ENCODE data around the gene BPGM. TPM values are rescaled to one million over a fixed set of nuclear protein-coding genes. Genes with fewer than 3 reads are reported as not detected.

Gene BPGM
- total and polyA plus RNA-seq, 9 of the 15 experiments (the other 6 are each of a cell fraction or from before 2014, with no cell fraction given) = 14.1 to 46.1 (median 21.2) TPM

DNA sequence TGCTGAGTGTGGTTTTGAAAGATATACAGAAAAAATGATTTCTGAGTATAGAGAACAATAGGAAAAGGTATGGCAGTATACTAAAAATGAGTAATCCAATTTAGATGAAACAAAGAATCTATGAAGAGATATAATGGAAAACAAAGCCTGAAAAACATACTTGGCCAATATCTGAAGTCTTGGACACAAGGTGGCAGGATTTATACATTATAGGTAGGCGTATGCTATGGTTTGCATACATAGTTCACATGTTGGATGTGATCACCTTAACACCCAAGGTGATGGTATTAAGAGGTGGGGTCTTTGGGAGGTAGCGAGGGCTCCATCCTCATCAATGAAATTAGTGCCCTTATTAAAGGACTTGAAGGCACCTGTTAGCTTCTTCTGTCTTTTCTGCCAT, 34.5 kb upstream of the BPGM start:
- TF ChIP-seq RAD21 (CRISPR knock-in tag; conservative IDR thresholded peaks at IDR 0.05 in 1 of 2, IDR thresholded peaks at IDR 0.05 in 1 of 2) = peak in 1 of 2 experiments; percentile 51; a peak in 2 of 4 replicates
- TF ChIP-seq, protein P1, sequence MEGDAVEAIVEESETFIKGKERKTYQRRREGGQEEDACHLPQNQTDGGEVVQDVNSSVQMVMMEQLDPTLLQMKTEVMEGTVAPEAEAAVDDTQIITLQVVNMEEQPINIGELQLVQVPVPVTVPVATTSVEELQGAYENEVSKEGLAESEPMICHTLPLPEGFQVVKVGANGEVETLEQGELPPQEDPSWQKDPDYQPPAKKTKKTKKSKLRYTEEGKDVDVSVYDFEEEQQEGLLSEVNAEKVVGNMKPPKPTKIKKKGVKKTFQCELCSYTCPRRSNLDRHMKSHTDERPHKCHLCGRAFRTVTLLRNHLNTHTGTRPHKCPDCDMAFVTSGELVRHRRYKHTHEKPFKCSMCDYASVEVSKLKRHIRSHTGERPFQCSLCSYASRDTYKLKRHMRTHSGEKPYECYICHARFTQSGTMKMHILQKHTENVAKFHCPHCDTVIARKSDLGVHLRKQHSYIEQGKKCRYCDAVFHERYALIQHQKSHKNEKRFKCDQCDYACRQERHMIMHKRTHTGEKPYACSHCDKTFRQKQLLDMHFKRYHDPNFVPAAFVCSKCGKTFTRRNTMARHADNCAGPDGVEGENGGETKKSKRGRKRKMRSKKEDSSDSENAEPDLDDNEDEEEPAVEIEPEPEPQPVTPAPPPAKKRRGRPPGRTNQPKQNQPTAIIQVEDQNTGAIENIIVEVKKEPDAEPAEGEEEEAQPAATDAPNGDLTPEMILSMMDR (IDR thresholded peaks at IDR 0.05 in 2 of 3, conservative IDR thresholded peaks at IDR 0.05 in 1 of 3; ENCODE audit: insufficient read depth in 2 of 3, low read depth in 1 of 3, low read length in 3 of 3) = peak; percentile 3 to 34 (median 26); a peak in 2 of 6 replicates
- TF ChIP-seq EP300 (IDR thresholded peaks at IDR 0.05; ENCODE audit: low read length) = no peak
- WGBS (ENCODE audit: insufficient coverage, low coverage, missing lambda C conversion rate) = 2% methylated on average over 2 of the region's 2 CpGs
- CTCF ChIA-PET (ENCODE audit: low intra/inter-chr PET ratio) = no interaction called here
- no peaks in the 10 kb centered on the region for H3K9me3 ChIP-seq (replicated peaks; ENCODE audit: control insufficient read depth, insufficient read depth, low read depth, low read length)
- H3K9ac ChIP-seq (ENCODE audit: insufficient read depth in 1 of 2, low read depth in 2 of 2, low read length in 2 of 2) = no peak overlapping the region
- FAIRE-seq (no peak), ATAC-seq (peak; percentile 66), DNase-seq (ENCODE audit: extremely low read depth in 1 of 4, low spot score in 3 of 4) (no peak)
- in situ Hi-C loops (cut with MboI) = loop anchor here (5.0 kb wide), 1 partner anchor 170 kb away; no protein-coding TSS in a partner anchor
- H3K4me1 ChIP-seq (replicated peaks in 1 of 2; ENCODE audit: control insufficient read depth in 2 of 2, insufficient read depth in 2 of 2, low read length in 2 of 2) = no peaks in the 10 kb centered on the region
- no TSS peak for BruUV-seq (replicated peaks)
- H3K27ac ChIP-seq (ENCODE audit: extremely low read depth, low read depth, low read length) = no peak overlapping the region
- POLR2A ChIA-PET = interaction anchor here (0.6 to 1.1 kb wide), 2 partner anchors 13 to 607 kb away, joined by 3 to 6 read pairs; no protein-coding TSS in a partner anchor
- no peaks in the 10 kb centered on the region for H3K9me1 ChIP-seq (ENCODE audit: control insufficient read depth, insufficient read depth, low read length)
- H4K20me1 ChIP-seq (replicated peaks; ENCODE audit: control insufficient read depth, insufficient read depth, low read length) = no peaks in the 10 kb centered on the region
- H3K79me2 ChIP-seq (ENCODE audit: control insufficient read depth, insufficient read depth, low read length) = no peaks in the 10 kb centered on the region
- no peaks in the 10 kb centered on the region for H3K36me3 ChIP-seq (ENCODE audit: control insufficient read depth, insufficient read depth, low read length)
- H2AFZ ChIP-seq (ENCODE audit: low read depth, low read length) = no peak overlapping the region
- H3K4me3 ChIP-seq = no peak overlapping the region
- no peak overlapping the region for H3K4me2 ChIP-seq (ENCODE audit: insufficient read depth, low read length)
- intact Hi-C loops (cut with micrococcal nuclease) = no loop called here
- H3K27me3 ChIP-seq (ENCODE audit: control insufficient read depth in 2 of 2, insufficient read depth in 2 of 2, low read length in 2 of 2) = peaks cover 3% of the 10 kb centered on the region in 2 experiments; a peak in 1 of 5 replicates

Data from K562 (cell line).